ENCODE data around the gene ZFP62.

DNA sequence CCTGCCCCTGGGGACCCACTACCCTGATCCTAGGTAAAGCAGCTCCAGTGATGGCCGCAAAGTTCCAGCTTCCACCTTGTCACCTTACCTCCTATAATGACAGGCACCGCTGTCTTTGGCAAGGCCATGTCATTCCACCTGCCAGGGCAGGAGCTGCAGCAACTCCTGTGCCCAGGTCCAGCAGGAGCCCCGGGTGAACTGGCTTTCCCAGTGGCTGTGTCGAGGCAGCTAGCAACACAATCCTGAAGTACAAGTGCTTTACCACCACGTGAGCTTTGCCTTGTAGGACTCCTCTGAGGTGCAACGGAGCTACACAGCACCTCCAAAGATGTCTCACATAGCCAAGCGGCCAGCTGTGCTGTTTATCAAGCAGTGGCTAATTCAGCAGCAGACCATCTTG lies 37.7 kb downstream of the ZFP62 start:
- TF ChIP-seq, protein P1, sequence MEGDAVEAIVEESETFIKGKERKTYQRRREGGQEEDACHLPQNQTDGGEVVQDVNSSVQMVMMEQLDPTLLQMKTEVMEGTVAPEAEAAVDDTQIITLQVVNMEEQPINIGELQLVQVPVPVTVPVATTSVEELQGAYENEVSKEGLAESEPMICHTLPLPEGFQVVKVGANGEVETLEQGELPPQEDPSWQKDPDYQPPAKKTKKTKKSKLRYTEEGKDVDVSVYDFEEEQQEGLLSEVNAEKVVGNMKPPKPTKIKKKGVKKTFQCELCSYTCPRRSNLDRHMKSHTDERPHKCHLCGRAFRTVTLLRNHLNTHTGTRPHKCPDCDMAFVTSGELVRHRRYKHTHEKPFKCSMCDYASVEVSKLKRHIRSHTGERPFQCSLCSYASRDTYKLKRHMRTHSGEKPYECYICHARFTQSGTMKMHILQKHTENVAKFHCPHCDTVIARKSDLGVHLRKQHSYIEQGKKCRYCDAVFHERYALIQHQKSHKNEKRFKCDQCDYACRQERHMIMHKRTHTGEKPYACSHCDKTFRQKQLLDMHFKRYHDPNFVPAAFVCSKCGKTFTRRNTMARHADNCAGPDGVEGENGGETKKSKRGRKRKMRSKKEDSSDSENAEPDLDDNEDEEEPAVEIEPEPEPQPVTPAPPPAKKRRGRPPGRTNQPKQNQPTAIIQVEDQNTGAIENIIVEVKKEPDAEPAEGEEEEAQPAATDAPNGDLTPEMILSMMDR (IDR thresholded peaks at IDR 0.05) = no peak
- TF ChIP-seq POLR2A (IDR thresholded peaks at IDR 0.05) = no peak
- TF ChIP-seq EP300 (IDR thresholded peaks at IDR 0.05) = no peak

Data from ovary (tissue), 3 donors.